H9 (cell line): ENCODE measurements around the gene RSBN1L. TPM values are rescaled to one million over a fixed set of nuclear protein-coding genes. Genes with fewer than 3 reads are reported as not detected.
A peak's percentile ranks its signal among the peaks of the same experiment; 100 is the strongest.
"Not testable (repeated sequence)": the region's sequence is repeated elsewhere in the genome, so short reads cannot be mapped to it uniquely, and the experiment has no call there.

ENCODE experiments used
- DNase-seq: peaks from one replicate; pipeline ENCODE4 v3.0.0-alpha.2; 2017
- H2AFZ ChIP-seq: one replicate; pipeline ENCODE4 v1.6.1; 2013; ENCODE audit warnings: mild to moderate bottlenecking, low read length, control low read depth, moderate library complexity
- H2AK5ac ChIP-seq: 2 replicates; pipeline ENCODE4 v1.6.1; 2013; ENCODE audit warnings: low read length, control low read depth, mixed read lengths; ENCODE audit not compliant: insufficient read length
- H2BK120ac ChIP-seq: one replicate; pipeline ENCODE4 v1.6.1; 2013; ENCODE audit warnings: low read depth, mild to moderate bottlenecking, low read length, control low read depth, inconsistent platforms; ENCODE audit not compliant: poor library complexity, severe bottlenecking
- H2BK12ac ChIP-seq: 2 replicates; pipeline ENCODE4 v1.6.1; 2013; ENCODE audit warnings: low read length, control low read depth, mixed read lengths, low read depth; ENCODE audit not compliant: insufficient read length
- H2BK15ac ChIP-seq: 2 replicates; pipeline ENCODE4 v1.6.1; 2013; ENCODE audit warnings: low read depth, low read length, control low read depth
- H2BK20ac ChIP-seq: one replicate; pipeline ENCODE4 v1.6.1; 2013; ENCODE audit warnings: low read depth, mild to moderate bottlenecking, low read length, control low read depth, inconsistent platforms; ENCODE audit not compliant: poor library complexity, severe bottlenecking
- H2BK5ac ChIP-seq: 2 replicates; pipeline ENCODE4 v1.6.1; 2013; ENCODE audit warnings: low read length, control low read depth, mixed read lengths; ENCODE audit not compliant: insufficient read length
- H3K14ac ChIP-seq: 2 replicates; pipeline ENCODE4 v1.6.1; 2013; ENCODE audit warnings: low read length, control low read depth; ENCODE audit not compliant: insufficient read depth
- H3K18ac ChIP-seq: 2 replicates; pipeline ENCODE4 v1.6.1; 2013; ENCODE audit warnings: low read depth, mild to moderate bottlenecking, mixed read lengths, low read length, control low read depth; ENCODE audit not compliant: insufficient read length
- H3K23ac ChIP-seq: 2 replicates; pipeline ENCODE4 v1.6.1; 2013; ENCODE audit warnings: low read length, control low read depth, mixed read lengths, low read depth; ENCODE audit not compliant: insufficient read length
- H3K23me2 ChIP-seq: 2 replicates; pipeline ENCODE4 v1.6.1; 2013; ENCODE audit warnings: low read depth, mild to moderate bottlenecking, mixed read lengths, low read length, control low read depth; ENCODE audit not compliant: insufficient read length, poor library complexity, severe bottlenecking
- H3K27ac ChIP-seq: 2 replicates; pipeline ENCODE4 v1.5.1; 2013; ENCODE audit warnings: low read length, control low read depth, mixed read lengths, low read depth; ENCODE audit not compliant: insufficient read length
- H3K27me3 ChIP-seq: 2 replicates; pipeline ENCODE4 v1.6.1; 2013; ENCODE audit warnings: low read length, control low read depth, inconsistent platforms; ENCODE audit not compliant: insufficient read depth
- H3K4ac ChIP-seq: 2 replicates; pipeline ENCODE4 v1.6.1; 2013; ENCODE audit warnings: low read depth, mild to moderate bottlenecking, control low read depth, inconsistent platforms, low read length, moderate library complexity
- H3K4me1 ChIP-seq: 2 replicates; pipeline ENCODE4 v1.6.1; 2013; ENCODE audit warnings: low read length, control low read depth, inconsistent platforms; ENCODE audit not compliant: insufficient read depth
- H3K4me2 ChIP-seq: 2 replicates; pipeline ENCODE4 v1.6.1; 2013; ENCODE audit warnings: low read length, control low read depth, mixed read lengths; ENCODE audit not compliant: insufficient read length, insufficient read depth
- H3K56ac ChIP-seq: 2 replicates; pipeline ENCODE4 v1.6.1; 2013; ENCODE audit warnings: low read depth, mild to moderate bottlenecking, mixed read lengths, low read length, control low read depth; ENCODE audit not compliant: insufficient read length
- H3K79me1 ChIP-seq: 2 replicates; pipeline ENCODE4 v1.6.1; 2013; ENCODE audit warnings: low read depth, mild to moderate bottlenecking, moderate library complexity, low read length, control low read depth, inconsistent platforms; ENCODE audit not compliant: insufficient read depth, poor library complexity, severe bottlenecking
- H3K79me2 ChIP-seq: 2 replicates; pipeline ENCODE4 v1.6.1; 2013; ENCODE audit warnings: low read length, control low read depth, inconsistent platforms; ENCODE audit not compliant: insufficient read depth
- H3K9ac ChIP-seq: 2 replicates; pipeline ENCODE4 v1.6.1; 2013; ENCODE audit warnings: low read length, control low read depth, mixed read lengths; ENCODE audit not compliant: insufficient read length; ENCODE audit errors: extremely low read depth
- H3K9me3 ChIP-seq: one replicate; pipeline ENCODE4 v1.6.1; 2013; ENCODE audit warnings: low read depth, low read length, inconsistent platforms; ENCODE audit not compliant: control insufficient read depth
- H3T11ph ChIP-seq: one replicate; pipeline ENCODE4 v1.6.1; 2013; ENCODE audit warnings: mild to moderate bottlenecking, low read length, control low read depth, inconsistent platforms
- H4K20me1 ChIP-seq: one replicate; pipeline ENCODE4 v1.6.1; 2013; ENCODE audit not compliant: control insufficient read depth, insufficient read length, insufficient read depth
- H4K5ac ChIP-seq: 2 replicates; pipeline ENCODE4 v1.6.1; 2013; ENCODE audit warnings: low read depth, mild to moderate bottlenecking, mixed read lengths, low read length, control low read depth; ENCODE audit not compliant: insufficient read length
- H4K8ac ChIP-seq: replicated peaks from 2 replicates; pipeline ENCODE4 v1.6.1; 2013; ENCODE audit warnings: low read length, control low read depth, mixed read lengths, low read depth; ENCODE audit not compliant: insufficient read length
- H4K91ac ChIP-seq: 2 replicates; pipeline ENCODE4 v1.6.1; 2013; ENCODE audit warnings: low read depth, mild to moderate bottlenecking, moderate library complexity, mixed read lengths, low read length, control low read depth; ENCODE audit not compliant: insufficient read length
- H3K27ac Mint-ChIP-seq, 3 experiments: 2 replicates in 2 of 3; 3 replicates in 1 of 3; pipeline ENCODE4 v1.8.0; 2020 to 2021; ENCODE audit warnings: mixed read lengths in 3 of 3, mild to moderate bottlenecking in 1 of 3, moderate library complexity in 1 of 3
- H3K27me3 Mint-ChIP-seq: 2 replicates; pipeline ENCODE4 v1.8.0; 2021; ENCODE audit warnings: low read depth, mild to moderate bottlenecking, moderate library complexity, mixed read lengths
- H3K36me3 Mint-ChIP-seq, 3 experiments: 2 replicates in 2 of 3; 3 replicates in 1 of 3; pipeline ENCODE4 v1.8.0; 2020 to 2021; ENCODE audit warnings: low read depth in 3 of 3, mixed read lengths in 3 of 3; ENCODE audit not compliant: insufficient read depth in 1 of 3
- H3K4me1 Mint-ChIP-seq, 2 experiments: 2 replicates each; pipeline ENCODE4 v1.8.0; 2020; ENCODE audit warnings: mixed read lengths in 2 of 2
- H3K4me3 Mint-ChIP-seq, 2 experiments: 2 replicates in 1 of 2; 3 replicates in 1 of 2; pipeline ENCODE4 v1.8.0; 2020 to 2021; ENCODE audit warnings: mild to moderate bottlenecking in 2 of 2, mixed read lengths in 2 of 2, moderate library complexity in 1 of 2
- H3K9me3 Mint-ChIP-seq, 2 experiments: 2 replicates in 1 of 2; 3 replicates in 1 of 2; pipeline ENCODE4 v1.8.0; 2020; ENCODE audit warnings: mild to moderate bottlenecking in 2 of 2, mixed read lengths in 2 of 2, moderate library complexity in 1 of 2
- CTCF ChIP-seq: fragments of 200-600 bp; sonication (generic); conservative IDR thresholded peaks from 3 replicates; pipeline ENCODE4 v1.8.0; 2021; ENCODE audit warnings: antibody characterized with exemption, mild to moderate bottlenecking
- WGBS: extraction: QIAGEN DNeasy Blood & Tissue Kit; methylation state at CpG from one replicate; pipeline ENCODE4 v1.1.7; 2013; ENCODE audit warnings: missing lambda C conversion rate, low lambda C conversion rate, mixed read lengths; ENCODE audit not compliant: insufficient read length; ENCODE audit errors: extremely low coverage; 5-methylcytosine and 5-hydroxymethylcytosine counted together
- total RNA-seq: library from RNA; stranded (reverse); gene quantifications from 2 replicates; pipeline ENCODE4 v1.2.1, GENCODE V29; 2021

RSBN1L gene
- total RNA-seq, 1 experiment from 2014 or later, result 20.6 TPM

- no peak for TF ChIP-seq CTCF
- Histone ChIP-seq H3K27ac (no peak overlapping the region), H3T11ph (no peak overlapping the region), H3K79me2 (peaks cover 11% of the 10 kb centered on the region; the same call in 1 of the 2 replicates), H3K14ac (no peak overlapping the region), H2BK120ac (no peak overlapping the region), H3K23me2 (no peaks in the 10 kb centered on the region), H3K56ac (no peak overlapping the region), H3K23ac (no peak overlapping the region), H4K8ac (no peak overlapping the region), H4K91ac (no peak overlapping the region), H2BK5ac (no peak overlapping the region), H3K18ac (no peak overlapping the region), H3K4me2 (no peak overlapping the region), H4K5ac (no peak overlapping the region), H2BK12ac (no peak overlapping the region), H3K79me1 (peaks cover 5% of the 10 kb centered on the region), H3K4ac (no peak overlapping the region), H4K20me1 (no peaks in the 10 kb centered on the region), H3K9me3 (no peaks in the 10 kb centered on the region), H3K27me3 (no peaks in the 10 kb centered on the region), H2BK20ac (no peak overlapping the region), H3K9ac (no peak overlapping the region), H3K4me1 (peaks cover 2% of the 10 kb centered on the region; the same call in 1 of the 2 replicates), H2AFZ (no peak overlapping the region), H2AK5ac (no peak overlapping the region), H2BK15ac (no peak overlapping the region)
- Mint-ChIP-seq H3K27ac (peak overlapping the region in 2 of 3 experiments; percentile 14 to 46; a peak in 3 of 7 replicates), H3K4me3 (no peak overlapping the region), H3K9me3 (no peaks in the 10 kb centered on the region), H3K36me3 (peaks cover 0 to 20% (median 19%) of the 10 kb centered on the region in 3 experiments; a peak in 5 of 7 replicates), H3K4me1 (no peaks in the 10 kb centered on the region; a peak in 1 of 4 replicates), H3K27me3 (no peaks in the 10 kb centered on the region)
- DNase-seq, result no peak
- WGBS, result no CpG with 5 or more reads among the region's 2 CpGs
Observed at GRCh38 chr7:77714195-77714594, 17.9 kb downstream of the RSBN1L start.

- H2BK120ac ChIP-seq, H3K4me3 Mint-ChIP-seq, H3K27ac ChIP-seq, H3T11ph ChIP-seq, H3K79me2 ChIP-seq, H3K4me1 Mint-ChIP-seq, H3K18ac ChIP-seq, H3K4me2 ChIP-seq, H2AFZ ChIP-seq, H4K8ac ChIP-seq, H2BK15ac ChIP-seq, H3K27me3 ChIP-seq, H3K4ac ChIP-seq, H3K9me3 Mint-ChIP-seq, H3K9ac ChIP-seq, H4K5ac ChIP-seq, H2AK5ac ChIP-seq, DNase-seq, H2BK20ac ChIP-seq, H3K56ac ChIP-seq, H2BK12ac ChIP-seq, H3K79me1 ChIP-seq, H3K14ac ChIP-seq, H3K9me3 ChIP-seq, H3K27me3 Mint-ChIP-seq, H3K23ac ChIP-seq, H4K20me1 ChIP-seq, H2BK5ac ChIP-seq, H3K23me2 ChIP-seq, H4K91ac ChIP-seq, H3K4me1 ChIP-seq: not testable (repeated sequence)
- H3K27ac Mint-ChIP-seq, result peak overlapping the region in 1 of 3 experiments; percentile 55; a peak in 1 of 7 replicates
- peaks cover 0 to 20% (median 19%) of the 10 kb centered on the region in 3 experiments; a peak in 5 of 7 replicates for H3K36me3 Mint-ChIP-seq
Observed at GRCh38 chr7:77714931-77715330, 18.7 kb downstream of the RSBN1L start.
